ENCODE data around the gene STK40. TPM values are rescaled to one million over a fixed set of nuclear protein-coding genes. Genes with fewer than 3 reads are reported as not detected.

The STK40 gene
- total RNA-seq, 1 experiment from 2014 or later, result 26.2 TPM

- H3K36me3 Mint-ChIP-seq (ENCODE audit: insufficient read depth in 1 of 3, low read depth in 3 of 3), result peaks cover 0 to under 1% (median 0%) of the 10 kb centered on the region in 3 experiments; a peak in 1 of 7 replicates
- Histone ChIP-seq H3K9ac (ENCODE audit: extremely low read depth, insufficient read length, low read length) (no peak overlapping the region), H2BK120ac (ENCODE audit: low read depth, low read length, poor library complexity, severe bottlenecking) (no peak overlapping the region), H3K18ac (ENCODE audit: insufficient read length, low read depth, low read length) (no peak overlapping the region), H3K56ac (ENCODE audit: insufficient read length, low read depth, low read length) (no peak overlapping the region), H2BK12ac (ENCODE audit: insufficient read length, low read depth, low read length) (no peak overlapping the region), H2AFZ (ENCODE audit: low read length) (no peak overlapping the region), H3K23me2 (ENCODE audit: insufficient read length, low read depth, low read length, poor library complexity, severe bottlenecking) (no peaks in the 10 kb centered on the region), H2BK20ac (ENCODE audit: low read depth, low read length, poor library complexity, severe bottlenecking) (no peak overlapping the region), H3K14ac (ENCODE audit: insufficient read depth, low read length) (no peak overlapping the region), H3K27me3 (ENCODE audit: insufficient read depth, low read length) (no peaks in the 10 kb centered on the region), H3K27ac (ENCODE audit: insufficient read length, low read depth, low read length) (no peak overlapping the region), H4K91ac (ENCODE audit: insufficient read length, low read depth, low read length) (no peak overlapping the region), H3K79me2 (ENCODE audit: insufficient read depth, low read length) (no peaks in the 10 kb centered on the region), H3K23ac (ENCODE audit: insufficient read length, low read depth, low read length) (no peak overlapping the region), H3K4ac (ENCODE audit: low read depth, low read length) (no peak overlapping the region), H4K5ac (ENCODE audit: insufficient read length, low read depth, low read length) (no peak overlapping the region), H2AK5ac (ENCODE audit: insufficient read length, low read length) (no peak overlapping the region), H4K20me1 (ENCODE audit: control insufficient read depth, insufficient read depth, insufficient read length) (peaks cover 5% of the 10 kb centered on the region), H3K9me3 (ENCODE audit: control insufficient read depth, low read depth, low read length) (no peaks in the 10 kb centered on the region), H2BK15ac (ENCODE audit: low read depth, low read length) (no peak overlapping the region), H3K79me1 (ENCODE audit: insufficient read depth, low read depth, low read length, poor library complexity, severe bottlenecking) (no peaks in the 10 kb centered on the region), H2BK5ac (ENCODE audit: insufficient read length, low read length) (no peak overlapping the region), H4K8ac (replicated peaks; ENCODE audit: insufficient read length, low read depth, low read length) (no peak overlapping the region), H3K4me2 (ENCODE audit: insufficient read depth, insufficient read length, low read length) (no peak overlapping the region), H3K4me1 (ENCODE audit: insufficient read depth, low read length) (no peaks in the 10 kb centered on the region), H3T11ph (ENCODE audit: low read length) (no peak overlapping the region)
- no peak overlapping the region for H3K4me3 Mint-ChIP-seq
- peaks cover 32% of the 10 kb centered on the region for H3K27me3 Mint-ChIP-seq (ENCODE audit: low read depth)
- no peak for DNase-seq
- no peaks in the 10 kb centered on the region for H3K9me3 Mint-ChIP-seq
- peaks cover 5 to 6% of the 10 kb centered on the region in 2 experiments for H3K4me1 Mint-ChIP-seq
- TF ChIP-seq, protein P1, sequence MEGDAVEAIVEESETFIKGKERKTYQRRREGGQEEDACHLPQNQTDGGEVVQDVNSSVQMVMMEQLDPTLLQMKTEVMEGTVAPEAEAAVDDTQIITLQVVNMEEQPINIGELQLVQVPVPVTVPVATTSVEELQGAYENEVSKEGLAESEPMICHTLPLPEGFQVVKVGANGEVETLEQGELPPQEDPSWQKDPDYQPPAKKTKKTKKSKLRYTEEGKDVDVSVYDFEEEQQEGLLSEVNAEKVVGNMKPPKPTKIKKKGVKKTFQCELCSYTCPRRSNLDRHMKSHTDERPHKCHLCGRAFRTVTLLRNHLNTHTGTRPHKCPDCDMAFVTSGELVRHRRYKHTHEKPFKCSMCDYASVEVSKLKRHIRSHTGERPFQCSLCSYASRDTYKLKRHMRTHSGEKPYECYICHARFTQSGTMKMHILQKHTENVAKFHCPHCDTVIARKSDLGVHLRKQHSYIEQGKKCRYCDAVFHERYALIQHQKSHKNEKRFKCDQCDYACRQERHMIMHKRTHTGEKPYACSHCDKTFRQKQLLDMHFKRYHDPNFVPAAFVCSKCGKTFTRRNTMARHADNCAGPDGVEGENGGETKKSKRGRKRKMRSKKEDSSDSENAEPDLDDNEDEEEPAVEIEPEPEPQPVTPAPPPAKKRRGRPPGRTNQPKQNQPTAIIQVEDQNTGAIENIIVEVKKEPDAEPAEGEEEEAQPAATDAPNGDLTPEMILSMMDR (conservative IDR thresholded peaks at IDR 0.05), result no peak
- WGBS (ENCODE audit: extremely low coverage, insufficient read length, low lambda C conversion rate), result 100% methylated on average over 1 of the region's 15 CpGs
- H3K27ac Mint-ChIP-seq, result no peak overlapping the region; a peak in 1 of 7 replicates
Observed at GRCh38 chr1:36330940-36331339, 54.8 kb downstream of the STK40 start.

All from H9 (cell line).